HTERT RPE-1 (cell line): Measurements from ENCODE around the gene OCA2.
"Not testable (repeated sequence)": the region's sequence is repeated elsewhere in the genome, so short reads cannot be mapped to it uniquely, and the experiment has no call there.

Experiments
- in situ Hi-C: fragments of 300-500 bp; cut with MboI; formaldehyde crosslinking; loops from 4 replicates; pipeline ENCODE4 v1.14.3; 2020; ENCODE audit warnings: low sequenced_read_pairs

OCA2 gene

DNA sequence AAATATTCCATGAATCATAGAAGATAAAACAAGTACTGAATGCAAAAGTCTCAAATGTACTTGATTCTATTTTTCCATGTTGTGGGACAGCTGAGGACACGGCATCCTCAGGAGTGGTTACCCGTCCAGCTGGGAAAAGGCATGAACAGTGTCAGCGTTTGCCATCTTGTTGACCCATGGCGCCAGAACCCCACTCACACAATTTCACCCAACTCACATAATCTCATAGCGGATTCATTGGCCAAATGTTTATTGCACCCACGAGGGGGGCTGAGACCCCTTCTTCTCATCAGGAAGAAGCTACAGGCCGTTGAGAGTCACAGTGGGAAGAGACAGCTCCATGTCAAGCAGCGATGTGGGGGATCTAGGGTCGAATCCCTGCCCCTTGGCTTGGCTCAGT, 72.9 kb downstream of the OCA2 start:
- in situ Hi-C loops: no loop called here

DNA sequence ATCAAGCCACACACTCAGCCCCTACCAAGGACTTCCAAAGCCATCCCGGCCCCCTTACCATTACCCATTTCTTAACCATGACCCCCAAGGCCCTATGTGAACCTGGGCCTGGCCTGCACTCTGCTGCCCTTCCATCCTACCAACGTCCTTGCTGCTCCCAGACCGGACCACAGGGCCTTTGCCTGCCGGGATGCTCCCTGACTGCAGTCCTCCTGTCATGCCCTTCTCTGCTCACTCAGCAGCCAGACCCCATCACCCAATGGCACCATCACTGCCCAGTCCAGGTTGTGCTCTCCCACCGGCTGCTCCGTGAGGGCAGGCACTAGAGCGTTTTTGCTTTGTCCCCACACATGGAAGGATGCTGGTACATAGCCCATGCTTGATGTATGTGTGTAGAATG, 73.7 kb downstream of the OCA2 start:
- in situ Hi-C loops: no loop called here

DNA sequence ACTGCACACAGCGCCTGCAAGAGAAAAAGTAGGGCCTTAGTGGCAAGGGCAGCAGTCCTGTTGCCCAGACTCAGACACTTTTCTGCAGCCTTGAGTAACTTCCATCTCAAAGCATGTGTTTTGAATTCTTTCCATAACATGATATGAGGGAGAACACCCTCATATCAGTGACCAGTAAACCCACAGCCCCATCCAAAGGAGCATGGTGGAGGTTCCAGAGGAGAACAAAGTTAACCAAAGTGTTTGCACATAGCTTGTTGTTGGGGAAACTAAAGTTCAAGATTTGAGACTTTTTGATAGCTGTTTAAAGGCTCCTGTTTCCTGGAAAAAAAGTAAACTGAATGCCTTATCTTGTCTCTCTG, 74.2 kb downstream of the OCA2 start:
- in situ Hi-C loops: no loop called here

DNA sequence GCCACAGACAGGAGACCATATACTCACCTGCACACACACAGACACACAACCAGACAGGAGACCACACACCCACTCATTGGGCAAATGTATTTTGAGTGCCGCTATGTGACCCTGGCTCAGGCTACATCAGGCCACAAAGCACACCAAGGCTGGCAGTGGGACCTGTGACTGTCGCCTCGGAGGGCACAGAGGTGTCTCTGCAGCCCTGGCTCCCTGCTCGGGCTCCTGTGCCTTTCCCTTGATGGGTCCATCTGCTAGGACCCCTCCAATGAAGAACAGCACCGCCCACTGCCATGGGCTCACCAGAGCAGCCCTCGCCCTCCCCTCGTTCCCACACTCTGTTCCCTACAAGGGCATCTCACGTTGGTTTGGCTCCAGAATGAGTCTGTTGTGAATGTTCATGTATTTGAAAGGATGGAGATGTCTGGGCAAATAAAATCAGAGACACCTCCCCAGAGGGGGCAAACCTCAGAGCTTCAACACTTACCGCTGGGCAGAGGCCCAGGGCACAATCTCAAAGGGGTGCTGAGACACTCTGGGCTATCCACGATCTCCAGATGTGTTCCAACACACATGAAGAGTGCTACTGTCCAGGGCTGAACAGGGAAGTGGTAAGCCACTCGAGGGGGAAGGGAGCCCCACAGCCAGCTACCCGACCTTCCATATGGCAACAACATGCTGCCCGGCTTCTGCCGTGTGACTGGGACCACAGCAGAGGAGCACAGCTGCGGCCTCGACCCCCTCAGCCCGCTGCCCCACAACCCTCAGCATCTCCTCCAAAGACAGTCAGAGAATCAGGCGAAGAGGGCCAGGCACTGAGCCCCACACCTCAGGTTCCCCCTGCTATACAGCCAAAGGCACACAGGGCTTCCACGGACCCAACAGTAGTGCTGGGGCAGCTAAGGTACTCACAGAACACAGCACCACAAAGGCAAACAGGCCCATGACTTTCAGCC, 74.9 kb downstream of the OCA2 start:
- in situ Hi-C loops: no loop called here

DNA sequence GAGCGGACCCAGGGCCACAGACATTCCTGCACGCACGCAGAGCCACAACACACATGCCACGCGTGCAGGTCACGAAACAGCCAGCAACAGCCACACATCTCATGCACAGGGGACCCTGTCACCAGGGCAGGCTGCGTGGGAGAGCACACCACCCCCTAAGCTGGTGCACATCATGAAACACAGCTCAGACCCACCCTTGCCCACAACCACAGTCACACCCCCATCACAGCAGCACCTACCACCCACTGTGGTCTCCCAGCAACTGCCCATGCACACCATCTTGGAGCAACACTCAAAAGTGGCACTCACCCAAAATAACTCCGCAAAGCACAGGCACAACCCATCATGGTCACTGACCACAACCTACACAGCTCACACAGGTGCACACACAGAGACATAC, 75.7 kb downstream of the OCA2 start:
- in situ Hi-C loops: no loop called here

DNA sequence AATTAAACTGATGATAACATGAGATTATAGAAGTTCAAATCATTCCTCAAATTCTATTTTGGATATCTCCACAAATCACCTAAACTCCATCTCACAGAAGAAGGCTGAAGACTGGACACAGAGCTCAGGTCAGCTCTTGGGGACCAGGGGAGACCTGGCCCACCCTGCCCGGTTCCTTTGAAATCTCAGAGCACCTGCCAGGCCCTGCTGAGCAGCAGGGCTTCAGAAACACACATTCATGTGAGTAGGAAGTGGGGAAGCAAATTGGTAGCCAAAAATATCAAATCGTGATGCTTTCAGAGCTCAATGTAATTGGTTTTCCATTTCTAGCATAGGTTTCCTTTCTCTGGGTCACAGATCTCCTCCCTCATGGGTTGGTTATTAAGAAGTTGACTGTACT, 76.2 kb downstream of the OCA2 start:
- in situ Hi-C loops: no loop called here

DNA sequence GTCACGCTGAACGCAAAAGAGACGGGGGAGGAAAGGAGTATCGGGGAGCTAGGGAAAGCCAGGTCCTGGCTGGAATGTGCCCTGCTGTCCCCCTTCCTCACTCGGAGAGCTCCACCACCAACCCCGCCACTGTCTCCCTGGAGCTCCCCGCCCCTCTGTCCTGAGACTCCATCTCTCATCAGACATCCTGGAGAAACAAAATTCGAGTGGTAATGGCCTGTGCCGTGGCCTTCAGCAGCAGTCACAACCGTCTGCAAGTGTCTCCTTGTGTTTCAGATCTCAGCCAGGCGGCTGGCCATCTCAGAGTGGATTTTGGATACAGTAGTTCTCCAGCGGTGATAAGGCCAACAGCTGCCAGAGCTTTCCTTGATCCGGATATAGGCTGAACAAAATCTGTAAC, 76.9 kb downstream of the OCA2 start:
- in situ Hi-C loops: no loop called here

DNA sequence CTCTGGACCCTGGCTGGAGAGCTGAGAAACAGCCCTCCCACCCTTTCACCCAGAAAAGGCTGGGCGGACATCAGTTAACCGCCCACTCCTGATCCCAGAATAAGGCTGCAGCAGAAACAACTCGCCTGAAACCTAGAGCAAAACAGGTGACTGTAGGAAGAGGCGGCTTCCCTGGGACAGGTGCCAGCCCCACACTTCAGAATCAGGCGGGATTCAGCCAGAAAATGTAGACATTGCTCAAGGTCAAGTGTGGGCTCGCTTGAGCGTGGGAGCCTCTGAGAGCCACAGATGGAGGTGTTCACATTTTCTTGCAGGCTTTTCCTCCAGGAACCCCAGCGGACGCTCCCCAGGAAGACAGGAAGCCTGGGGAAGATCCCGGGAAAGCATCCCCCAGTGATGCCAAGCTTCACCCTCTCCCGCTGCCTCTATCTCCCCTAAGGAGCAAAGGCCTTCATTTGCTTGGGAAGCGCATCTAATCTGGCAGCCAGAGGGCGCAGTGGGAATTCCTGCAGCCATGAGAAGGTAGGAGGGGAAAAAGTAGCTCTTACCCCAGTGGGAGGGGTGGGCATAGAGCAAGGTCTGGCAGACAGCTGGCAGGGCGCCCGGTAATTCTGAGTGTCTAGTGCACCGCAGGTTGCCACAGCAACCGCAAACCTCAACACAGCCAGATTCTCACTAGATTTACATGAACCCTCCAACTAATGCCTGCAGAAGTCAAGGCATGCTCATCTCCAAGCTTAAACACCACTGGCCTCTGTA, 77.7 kb downstream of the OCA2 start:
- in situ Hi-C loops: no loop called here

DNA sequence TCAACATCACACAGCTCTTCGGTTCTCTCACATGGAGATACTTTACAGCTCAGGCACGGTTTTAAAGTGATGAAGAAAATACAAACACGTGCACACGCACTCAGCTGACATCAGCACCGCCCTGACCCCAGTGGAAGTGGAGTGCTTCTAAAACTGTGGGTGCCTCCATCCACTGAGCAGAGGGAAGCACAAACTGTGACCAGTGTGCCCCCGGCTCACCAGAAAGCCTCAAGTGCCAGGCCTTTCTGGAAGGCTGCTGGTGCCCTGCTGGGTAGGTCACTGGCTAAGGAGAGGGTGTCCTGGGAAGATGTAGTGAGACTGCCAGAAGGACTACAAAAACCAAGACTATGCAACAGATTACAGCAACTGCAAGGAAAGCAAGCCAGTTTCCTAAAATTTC, 78.5 kb downstream of the OCA2 start:
- in situ Hi-C loops: no loop called here

DNA sequence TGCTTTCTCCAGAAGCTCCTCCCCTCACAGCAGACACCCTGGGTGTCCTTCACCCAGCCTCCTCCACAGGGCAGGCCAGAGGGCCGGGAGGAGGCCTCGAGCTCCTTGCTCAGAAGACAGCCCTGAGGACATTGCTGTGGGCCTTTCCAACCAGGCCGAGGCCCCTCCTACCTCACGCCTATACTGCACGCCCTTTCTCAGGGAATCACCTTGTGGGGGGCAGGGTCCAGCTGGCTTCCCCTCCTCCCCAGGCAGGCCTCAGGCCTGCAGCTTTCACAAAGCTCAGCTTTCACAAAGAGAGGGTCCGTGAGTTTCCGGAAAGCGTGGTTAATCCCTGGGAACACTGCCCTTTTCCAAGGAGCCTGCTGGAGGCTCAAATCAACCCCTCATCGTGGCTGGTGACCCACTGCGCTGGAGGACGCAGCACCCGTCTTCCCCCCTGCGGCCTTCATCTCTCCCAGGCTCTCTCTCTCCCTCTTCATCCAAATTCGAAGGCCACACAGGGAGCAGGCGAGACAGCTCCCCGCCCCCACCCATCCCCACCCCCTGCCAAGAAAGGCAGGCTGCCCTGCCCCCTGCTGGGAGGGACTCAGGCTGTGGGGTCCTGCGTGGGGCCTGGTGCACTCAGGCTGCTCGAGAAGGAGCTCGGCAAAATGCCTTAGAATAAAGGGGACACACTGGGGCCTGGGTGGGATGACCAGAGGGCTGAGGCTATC, 79.4 kb downstream of the OCA2 start:
- in situ Hi-C loops: no loop called here

DNA sequence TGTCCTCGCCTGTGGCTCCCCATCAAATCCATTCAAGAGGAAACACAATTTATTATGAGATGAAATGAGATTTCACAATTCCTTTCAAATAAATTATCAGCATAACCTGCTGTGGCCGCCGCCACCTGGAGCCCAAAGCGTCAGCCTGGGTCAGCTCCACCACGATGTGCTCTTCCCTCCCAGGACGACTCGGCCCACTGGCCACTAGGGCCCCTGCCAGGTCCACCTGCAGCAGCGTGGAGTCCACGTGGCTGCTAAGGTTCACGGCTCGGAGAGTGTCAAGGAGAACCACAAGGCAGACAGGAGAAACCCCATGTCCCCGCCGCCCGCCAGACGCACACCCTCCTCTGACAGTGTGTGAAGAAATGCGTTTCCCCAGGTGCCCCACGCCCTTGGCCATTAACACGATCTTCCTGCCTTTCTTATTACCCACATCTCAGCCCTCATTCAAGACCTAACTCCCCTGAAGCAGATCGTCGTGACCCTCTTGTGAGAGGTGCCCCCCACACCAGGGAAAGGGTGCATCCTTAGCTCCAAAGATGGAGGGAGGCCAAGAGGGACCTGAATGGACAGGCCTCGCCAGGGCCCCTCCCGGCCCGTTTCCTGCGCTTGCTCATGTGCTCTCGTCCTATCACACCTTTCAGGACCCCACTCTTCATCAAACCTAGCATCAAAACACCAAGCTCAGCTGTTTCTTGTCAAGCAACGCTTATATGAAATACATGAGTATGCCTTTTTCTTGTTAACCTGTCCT, 80.6 kb downstream of the OCA2 start:
- in situ Hi-C loops: no loop called here

DNA sequence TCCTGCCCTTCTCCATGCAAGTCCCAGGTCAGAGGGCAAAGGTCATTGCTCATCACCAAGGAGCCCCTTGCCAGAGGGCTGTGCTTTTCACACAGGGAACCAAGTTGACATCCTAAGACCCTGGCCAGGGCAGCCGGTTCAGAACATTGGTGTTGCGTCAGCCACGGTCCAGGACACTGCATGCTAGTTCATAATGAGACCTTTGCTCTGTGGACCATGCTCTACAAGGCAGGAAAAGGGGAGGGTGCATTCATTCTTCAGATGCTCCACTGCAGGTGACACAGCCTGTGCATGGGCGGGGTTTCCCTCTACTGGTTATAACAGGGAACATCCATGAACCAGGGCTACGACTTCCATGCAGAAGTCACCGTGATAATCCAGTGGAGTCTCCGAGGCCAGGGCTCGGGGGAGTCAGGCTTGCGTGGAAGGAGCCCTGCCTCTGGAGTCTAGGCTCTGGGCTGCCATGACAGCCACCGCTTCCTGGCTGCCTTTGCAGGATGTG, 81.6 kb downstream of the OCA2 start:
- in situ Hi-C loops: no loop called here

DNA sequence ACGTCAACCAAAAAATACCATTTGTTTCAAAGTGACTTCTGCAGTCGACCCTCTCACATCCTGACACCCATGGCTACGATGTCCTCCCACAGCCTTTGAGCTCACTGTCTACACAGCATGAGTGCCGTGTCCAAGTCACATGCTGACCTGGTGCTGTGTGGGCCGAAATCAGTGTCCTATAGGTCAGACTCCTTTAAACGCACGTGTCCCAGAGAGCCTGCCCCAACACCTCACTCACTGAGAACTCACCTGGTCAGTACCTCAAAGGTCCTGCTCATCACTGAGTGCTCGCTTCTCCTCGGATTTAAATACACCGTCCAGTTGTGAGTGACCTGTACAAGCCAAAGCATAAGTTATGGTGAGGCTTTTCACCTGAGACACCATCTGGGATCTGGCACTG, 83.3 kb downstream of the OCA2 start:
- in situ Hi-C loops: no loop called here

DNA sequence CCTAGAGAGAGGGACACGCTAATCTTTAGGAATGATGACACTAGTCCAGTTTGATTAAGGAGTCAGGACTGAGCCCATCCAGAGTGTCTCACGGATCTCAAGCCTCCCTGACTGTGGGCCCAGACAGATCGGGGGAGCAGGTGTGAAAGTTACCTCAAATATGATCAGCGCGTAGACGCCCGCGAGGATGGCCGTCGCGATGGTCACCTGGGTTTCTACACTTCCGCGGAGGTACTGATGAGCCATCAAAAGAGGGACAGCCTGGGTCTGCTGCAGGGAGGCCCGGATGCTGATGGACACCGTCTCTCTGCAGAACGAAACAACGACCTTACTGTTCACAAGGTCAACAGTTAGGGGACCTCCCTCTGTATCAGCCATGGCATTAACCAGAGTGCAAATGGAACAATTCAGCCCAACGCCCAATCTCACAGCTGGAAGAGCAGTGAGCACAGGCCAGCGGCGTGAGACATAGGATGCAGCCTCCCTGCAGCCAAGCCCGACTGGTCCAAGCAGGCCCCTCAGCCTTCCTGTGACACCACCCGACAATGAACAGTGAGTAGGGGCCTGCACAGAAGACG, 84.4 kb downstream of the OCA2 start:
- in situ Hi-C loops: no loop called here

DNA sequence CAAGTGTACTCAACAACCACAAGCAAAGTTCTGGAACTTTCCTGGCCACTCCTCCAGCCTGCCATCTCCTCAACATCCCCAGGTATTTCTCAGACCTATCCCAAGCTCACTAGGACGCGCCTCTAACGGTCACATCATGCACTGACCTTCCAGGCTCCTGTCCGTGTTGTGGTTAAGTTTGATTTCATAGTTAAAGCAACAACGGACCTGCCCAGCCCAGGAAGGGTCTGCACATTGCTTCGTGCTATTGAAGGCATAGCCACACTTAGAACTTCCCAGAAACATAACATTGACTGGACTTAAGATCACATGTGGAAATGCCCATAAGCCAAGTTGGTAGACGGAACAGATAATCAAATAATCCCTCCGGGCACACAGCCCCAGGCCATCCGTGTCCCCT, 85.1 kb downstream of the OCA2 start:
- in situ Hi-C loops: no loop called here

DNA sequence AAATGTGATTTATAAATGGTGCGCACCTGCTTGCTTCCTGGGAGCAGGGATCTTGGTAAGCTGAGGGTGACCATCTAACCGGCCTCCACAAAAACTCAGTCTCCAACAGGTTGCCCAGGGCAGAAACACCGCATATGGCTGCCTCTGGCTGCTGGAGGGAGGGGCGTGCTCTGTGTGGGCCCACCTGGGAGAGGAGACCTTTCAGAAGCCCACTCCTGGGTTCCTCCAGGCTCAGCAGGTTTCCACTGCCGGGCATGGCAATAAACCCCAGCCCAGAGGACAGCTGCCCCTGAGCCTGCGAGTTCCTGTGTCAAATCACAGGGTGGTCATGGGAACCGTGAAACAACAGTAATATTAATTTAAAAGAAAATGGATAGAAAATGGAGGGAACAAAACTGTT, 85.6 kb downstream of the OCA2 start:
- in situ Hi-C loops: no loop called here

DNA sequence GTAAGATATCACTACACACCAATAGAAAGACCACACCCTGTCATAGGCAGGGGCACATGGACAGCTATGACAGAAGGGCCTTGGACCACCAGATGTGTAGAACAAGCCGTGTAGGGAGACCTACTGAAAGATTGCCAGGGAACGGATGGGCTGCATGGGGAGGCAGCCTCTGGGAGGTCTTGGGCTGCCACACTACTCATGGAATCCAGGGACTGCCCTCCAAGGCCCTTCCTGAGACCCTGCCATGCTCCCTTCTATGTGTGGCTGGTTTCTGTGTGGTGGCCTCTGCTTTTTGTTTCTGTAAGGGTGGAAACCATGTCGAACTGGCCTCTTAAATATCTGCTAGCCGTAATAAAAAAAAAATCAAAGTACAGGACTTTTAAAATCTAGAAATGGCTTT, 86.9 kb downstream of the OCA2 start:
- in situ Hi-C loops: no loop called here

DNA sequence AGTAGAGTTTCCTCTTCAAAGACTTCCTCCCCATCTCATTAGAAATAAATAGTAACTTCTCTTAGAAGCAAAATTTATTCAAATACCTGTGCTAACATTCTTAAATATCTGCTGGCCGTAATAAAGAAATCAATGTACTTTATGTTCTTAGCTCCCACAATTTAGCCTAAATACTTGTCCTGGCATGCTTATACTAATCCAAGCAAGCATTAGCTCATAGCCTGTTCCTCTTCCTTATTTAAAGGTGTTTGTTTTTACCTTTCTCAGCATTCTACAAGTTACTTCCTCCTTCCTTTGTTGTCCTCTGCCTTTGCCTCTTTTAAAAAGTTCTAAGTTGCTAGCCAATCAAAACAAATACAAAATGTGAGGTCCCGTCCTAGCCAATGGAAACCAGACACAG, 90.9 kb downstream of the OCA2 start:
- in situ Hi-C loops: not testable (repeated sequence)

DNA sequence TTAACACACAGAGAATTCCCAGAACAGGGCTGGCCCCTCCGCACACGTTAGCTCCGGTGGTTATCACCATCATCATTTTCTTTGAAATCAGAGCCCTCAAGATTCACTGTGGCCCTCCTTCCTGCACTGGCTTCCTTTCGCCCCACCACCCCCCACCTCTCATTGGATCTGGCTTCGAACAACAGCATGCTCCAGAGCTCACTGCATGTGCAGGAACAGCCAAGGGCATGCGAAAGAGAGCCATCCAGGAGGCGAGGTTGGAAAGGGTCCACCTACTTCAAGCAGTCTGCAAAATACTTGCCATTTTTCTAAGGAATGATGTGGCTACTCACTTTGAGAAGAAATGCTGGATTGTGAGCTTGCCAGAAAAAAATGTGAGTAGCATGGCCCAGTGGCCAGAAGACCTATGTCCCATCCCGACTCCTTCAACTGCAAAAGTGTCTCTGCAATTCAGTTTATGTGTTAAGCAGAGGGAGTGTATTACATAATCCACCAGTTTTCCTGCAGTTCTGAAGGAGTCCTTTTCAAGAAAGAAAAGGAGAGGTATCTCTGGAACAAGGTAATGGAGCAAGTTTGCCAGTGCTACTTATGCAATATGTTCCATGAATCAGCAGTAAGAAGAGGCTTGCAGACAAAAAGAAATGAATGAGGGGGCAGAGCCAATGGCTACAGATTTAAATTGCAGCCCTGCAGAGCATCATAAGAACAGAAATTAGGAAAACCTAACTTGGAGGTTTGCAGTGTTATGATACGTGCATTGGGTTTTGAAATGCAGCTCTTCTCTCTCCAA, 92.8 kb downstream of the OCA2 start:
- in situ Hi-C loops: no loop called here
